Measurements from ENCODE around the gene TTF2. TPM values are rescaled to one million over a fixed set of nuclear protein-coding genes. Genes with fewer than 3 reads are reported as not detected.

TTF2 gene
- total and polyA plus RNA-seq, 2 experiments from 2014 or later, result 84.7 to 85.4 TPM

- TF ChIP-seq ZNF114 (CRISPR knock-in tag; IDR thresholded peaks at IDR 0.05), result no peak
- TF ChIP-seq EZH2 (IDR thresholded peaks at IDR 0.05; ENCODE audit: low read depth, unreplicated experiment), result no peak
- TF ChIP-seq EZH2phosphoT487 (IDR thresholded peaks at IDR 0.05; ENCODE audit: unreplicated experiment), result no peak
- no peak for TF ChIP-seq REST (IDR thresholded peaks at IDR 0.05; ENCODE audit: unreplicated experiment)
- no peak for TF ChIP-seq JUNB (IDR thresholded peaks at IDR 0.05; ENCODE audit: unreplicated experiment)
- TF ChIP-seq ETS1 (IDR thresholded peaks at IDR 0.05), result no peak
- TF ChIP-seq NANOG (IDR thresholded peaks at IDR 0.05; ENCODE audit: borderline replicate concordance), result no peak
- TF ChIP-seq ZNF331 (CRISPR knock-in tag; IDR thresholded peaks at IDR 0.05; ENCODE audit: low read depth), result no peak
- no peak for TF ChIP-seq STAT1 (IDR thresholded peaks at IDR 0.05; ENCODE audit: unreplicated experiment)
- TF ChIP-seq CREB1 (CRISPR knock-in tag; IDR thresholded peaks at IDR 0.05; ENCODE audit: low read depth), result no peak
- TF ChIP-seq CTCF (conservative IDR thresholded peaks at IDR 0.05; ENCODE audit: low read depth in 2 of 2), result no peak
- TF ChIP-seq POLR2AphosphoS5 (IDR thresholded peaks at IDR 0.05; ENCODE audit: low read depth), result no peak
- no peak for TF ChIP-seq ZNF462 (CRISPR knock-in tag; IDR thresholded peaks at IDR 0.05)
- Histone ChIP-seq H3K27ac (ENCODE audit: low read depth) (no peak overlapping the region), H3K4me2 (no peak overlapping the region), H4K20me1 (replicated peaks; ENCODE audit: insufficient read depth) (no peaks in the 10 kb centered on the region), H3K27me3 (ENCODE audit: insufficient read depth) (no peaks in the 10 kb centered on the region), H3K79me2 (replicated peaks; ENCODE audit: insufficient read depth) (no peaks in the 10 kb centered on the region), H3F3A (replicated peaks; ENCODE audit: low read depth) (no peaks in the 10 kb centered on the region), H3K9me2 (ENCODE audit: insufficient read depth) (peaks cover 13% of the 10 kb centered on the region; the same call in 1 of the 2 replicates), H3K4me3 (no peak overlapping the region), H2AFZ (no peak overlapping the region), H3K36me3 (ENCODE audit: insufficient read depth) (no peaks in the 10 kb centered on the region), H3K4me1 (ENCODE audit: insufficient read depth) (peaks cover 5% of the 10 kb centered on the region; the same call in 1 of the 2 replicates)
- ATAC-seq (no peak), DNase-seq (ENCODE audit: low spot score) (no peak)
- peaks cover 2% of the 10 kb centered on the region for H3K27me3 Mint-ChIP-seq (ENCODE audit: insufficient read depth, low read depth, poor library complexity)
- peaks cover 12% of the 10 kb centered on the region for H3K4me1 Mint-ChIP-seq
- H3K27ac Mint-ChIP-seq, result no peak overlapping the region
- H3K9me3 Mint-ChIP-seq, result no peaks in the 10 kb centered on the region
- H3K36me3 Mint-ChIP-seq (ENCODE audit: low read depth), result no peaks in the 10 kb centered on the region
- no peak overlapping the region for H3K4me3 Mint-ChIP-seq
These were observed 42.5 kb upstream of the TTF2 start for GRCh38 chr1:117017648-117018047.
